AG04450 (cell line): ENCODE results near the gene CASP8. TPM values are rescaled to one million over a fixed set of nuclear protein-coding genes. Genes with fewer than 3 reads are reported as not detected.

Source experiments
- CTCF ChIA-PET: fragments of 300-600, 350-600 bp; formaldehyde crosslinking; extraction: SDS; loops from one replicate; lab custom pipeline; 2022; ENCODE audit warnings: antibody characterized with exemption, inconsistent platforms; lab: Charles Lee
- POLR2A ChIA-PET: fragments of 350-600 bp; formaldehyde crosslinking; extraction: SDS; loops from one replicate; lab custom pipeline; 2021; ENCODE audit warnings: antibody characterized with exemption, inconsistent platforms; lab: Yijun Ruan, JAX
- DNase-seq: peaks from one replicate; pipeline ENCODE4 v3.0.0-alpha.2; 2011; ENCODE audit warnings: low read depth, low spot score
- H3K27ac ChIP-seq: one replicate; pipeline ENCODE4 v1.5.1; 2012; ENCODE audit warnings: low read depth, low read length, control low read depth
- H3K27me3 ChIP-seq: one replicate; pipeline ENCODE4 v1.6.0; 2012; ENCODE audit warnings: low read length; ENCODE audit not compliant: control insufficient read depth, insufficient read depth
- H3K4me3 ChIP-seq: 2 replicates; pipeline ENCODE4 v1.5.1; 2011; ENCODE audit warnings: mild to moderate bottlenecking, low read depth, low read length, control low read depth
- H3K9me3 ChIP-seq: 2 replicates; pipeline ENCODE4 v1.5.1; 2012; ENCODE audit warnings: low read length; ENCODE audit not compliant: control insufficient read depth, insufficient read depth
- CTCF ChIP-seq: IDR thresholded peaks from 2 replicates; pipeline ENCODE4 v1.5.1; 2011; ENCODE audit warnings: low read depth, low read length, control low read depth, inconsistent platforms
- polyA plus RNA-seq: library from polyadenylated mRNA; depleted of rRNA; stranded (reverse); fragments of >200 nt; gene quantifications from 2 replicates; pipeline ENCODE4 v1.2.3, GENCODE V29; 2011

The CASP8 gene
- polyA plus RNA-seq, 1 experiment, result 20.8 TPM

- H3K9me3 ChIP-seq, result no peaks in the 10 kb centered on the region
- H3K27me3 ChIP-seq, result no peaks in the 10 kb centered on the region
- DNase-seq, result no peak
- H3K27ac ChIP-seq, result no peak overlapping the region
- TF ChIP-seq CTCF, result no peak
- CTCF ChIA-PET, result interaction anchor here (6.0 kb wide), 1 partner anchor 13 kb away, joined by 73 read pairs; no protein-coding TSS in a partner anchor
- H3K4me3 ChIP-seq, result no peak overlapping the region
- POLR2A ChIA-PET, result no interaction called here
These were observed 40.2 kb upstream of the CASP8 start for GRCh38 chr2:201220102-201220570.

- Histone ChIP-seq H3K27me3 (peaks cover 3% of the 10 kb centered on the region), H3K9me3 (no peaks in the 10 kb centered on the region), H3K27ac (no peak overlapping the region), H3K4me3 (no peak overlapping the region)
- no peak for DNase-seq
- CTCF ChIA-PET, result interaction anchor here (0.8 to 6.0 kb wide), 2 partner anchors 10 to 322 kb away, joined by 3 to 73 read pairs; no protein-coding TSS in a partner anchor
- no peak for TF ChIP-seq CTCF
- POLR2A ChIA-PET, result no interaction called here
These were observed 37.0 kb upstream of the CASP8 start for GRCh38 chr2:201223089-201224073.

GRCh38 chr2:201228271-201228911 is 31.9 kb upstream of the CASP8 start:
- no peaks in the 10 kb centered on the region for H3K9me3 ChIP-seq
- CTCF ChIA-PET, result interaction anchor here (0.7 kb wide), 1 partner anchor 206 kb away, joined by 3 read pairs; no protein-coding TSS in a partner anchor
- no peak overlapping the region for H3K4me3 ChIP-seq
- peak overlapping the region; percentile 39 for H3K27ac ChIP-seq
- no peak for TF ChIP-seq CTCF
- no peak for DNase-seq
- POLR2A ChIA-PET, result no interaction called here
- H3K27me3 ChIP-seq, result peaks cover 3% of the 10 kb centered on the region

- Histone ChIP-seq H3K27ac (no peak overlapping the region), H3K27me3 (peaks cover 3% of the 10 kb centered on the region), H3K4me3 (no peak overlapping the region), H3K9me3 (no peaks in the 10 kb centered on the region)
- ChIA-PET POLR2A (no interaction called here), CTCF (interaction anchor here (1.4 kb wide), 1 partner anchor 266 kb away, joined by 3 read pairs; no protein-coding TSS in a partner anchor)
- TF ChIP-seq CTCF, result no peak
- DNase-seq, result no peak
These were observed 31.4 kb upstream of the CASP8 start for GRCh38 chr2:201228912-201229290.
